Measurements from ENCODE around the gene SEC31A.
A peak's percentile ranks its signal among the peaks of the same experiment; 100 is the strongest.

SEC31A gene

DNA sequence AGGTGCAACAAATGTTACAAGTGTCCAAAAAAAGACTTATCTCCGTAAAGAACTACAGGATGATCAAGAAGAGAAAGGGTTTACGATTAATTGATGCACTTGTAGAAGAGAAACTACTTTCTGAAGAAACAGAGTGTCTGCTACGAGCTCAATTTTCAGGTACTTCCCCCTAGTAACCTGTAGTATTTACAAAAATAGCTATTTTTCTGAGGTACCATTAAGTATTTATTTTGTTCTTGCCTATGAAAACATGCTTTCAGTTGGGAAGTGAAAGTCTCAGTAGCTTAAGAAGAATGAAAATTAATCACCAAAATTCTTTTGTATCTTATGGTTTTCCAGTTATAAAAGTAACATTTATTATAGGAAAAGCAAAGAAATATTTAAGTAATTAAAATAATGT lies 15.5 kb upstream of the SEC31A start:
- no peaks in the 10 kb centered on the region for H3K4me1 ChIP-seq (ENCODE audit: control insufficient read depth, insufficient read depth, low read length)
- no peaks in the 10 kb centered on the region for H3K36me3 ChIP-seq (ENCODE audit: control insufficient read depth, insufficient read depth, low read length)

DNA sequence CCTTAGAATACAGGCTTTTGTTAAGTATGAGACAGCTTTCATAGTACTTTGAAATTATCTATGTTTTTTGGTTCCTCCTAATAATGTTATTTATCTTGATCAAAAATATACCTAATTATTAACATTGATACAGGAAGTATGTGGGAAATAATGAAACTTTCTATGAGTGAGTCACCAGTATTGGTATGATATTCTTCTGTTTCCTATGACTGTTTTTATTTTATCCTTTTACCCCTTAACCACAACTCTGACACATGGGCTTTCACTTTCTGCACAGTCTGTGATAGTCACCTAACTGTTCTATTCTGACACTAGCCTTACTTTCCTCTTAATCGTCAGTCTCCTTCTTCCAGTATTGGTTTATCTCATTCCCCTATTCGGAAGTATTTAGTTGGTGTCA lies 14.3 kb upstream of the SEC31A start:
- no peak overlapping the region for H3K9ac ChIP-seq (ENCODE audit: low read length)
- no peak overlapping the region for H3K4me3 ChIP-seq (ENCODE audit: low read length)
- no peaks in the 10 kb centered on the region for H3K4me1 ChIP-seq (ENCODE audit: control insufficient read depth, insufficient read depth, low read length)
- no peaks in the 10 kb centered on the region for H3K27me3 ChIP-seq (ENCODE audit: control insufficient read depth, insufficient read depth, low read length)
- no peaks in the 10 kb centered on the region for H3K36me3 ChIP-seq (ENCODE audit: control insufficient read depth, insufficient read depth, low read length)
- no peaks in the 10 kb centered on the region for H3K9me3 ChIP-seq (ENCODE audit: control insufficient read depth, low read length)

More for the DNA sequence above, 15.5 kb upstream of the SEC31A start:
- Histone ChIP-seq H3K9ac (ENCODE audit: low read length) (no peak overlapping the region), H3K4me3 (ENCODE audit: low read length) (no peak overlapping the region), H3K27me3 (ENCODE audit: control insufficient read depth, insufficient read depth, low read length) (no peaks in the 10 kb centered on the region), H3K9me3 (ENCODE audit: control insufficient read depth, low read length) (no peaks in the 10 kb centered on the region)

DNA sequence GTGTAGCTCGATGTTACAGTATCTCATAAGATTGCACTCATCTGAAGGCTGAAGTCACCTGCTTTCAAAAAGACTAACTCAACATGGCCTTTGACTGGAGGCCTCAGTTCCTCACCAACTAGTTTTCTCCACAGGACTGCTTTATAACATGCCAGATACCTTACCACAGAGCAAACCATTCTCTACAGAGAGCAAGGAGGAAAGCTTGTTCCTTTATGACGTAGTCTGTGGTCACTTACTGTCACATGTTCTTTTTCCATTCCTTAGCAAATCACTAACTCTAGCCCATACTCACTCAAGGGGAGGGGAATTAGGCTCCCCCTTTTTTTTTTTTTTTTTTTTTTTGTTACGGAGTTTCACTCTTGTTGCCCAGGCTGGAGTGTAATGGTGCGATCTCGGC lies 12.8 kb upstream of the SEC31A start:
- no peak overlapping the region for H3K9ac ChIP-seq (ENCODE audit: low read length)
- no peaks in the 10 kb centered on the region for H3K36me3 ChIP-seq (ENCODE audit: control insufficient read depth, insufficient read depth, low read length)
- H3K4me1 ChIP-seq (ENCODE audit: control insufficient read depth, insufficient read depth, low read length): no peaks in the 10 kb centered on the region

DNA sequence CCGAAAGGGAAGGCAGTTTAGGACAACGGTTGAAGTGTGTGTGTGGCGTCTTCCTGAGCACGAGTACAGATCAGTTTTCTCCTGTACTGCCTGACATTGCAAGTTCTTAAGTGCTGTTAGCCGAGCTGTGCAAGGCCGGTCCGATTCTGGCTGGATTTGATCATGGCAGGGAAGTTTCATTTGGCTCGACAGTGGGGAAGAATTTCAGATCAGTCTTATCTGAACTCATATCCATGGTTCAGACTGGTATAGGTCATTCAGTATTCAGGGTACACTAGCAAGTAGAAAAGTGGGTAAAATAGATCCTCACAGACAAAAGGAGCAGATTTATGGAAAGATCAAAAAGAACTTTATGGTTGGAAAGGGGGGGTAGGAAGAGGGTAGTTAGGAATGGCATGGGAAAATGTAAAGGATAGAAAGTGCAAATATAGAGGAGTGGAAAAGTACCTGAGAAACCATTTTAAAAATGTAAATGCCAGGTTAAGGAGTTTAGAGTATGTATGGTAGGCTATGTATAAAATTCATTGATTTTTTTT lies 10.3 kb upstream of the SEC31A start:
- no peaks in the 10 kb centered on the region for H3K27me3 ChIP-seq (ENCODE audit: control insufficient read depth, insufficient read depth, low read length)
- peak overlapping the region; percentile 99 for H3K4me3 ChIP-seq (ENCODE audit: low read length)
- H3K9me3 ChIP-seq (ENCODE audit: control insufficient read depth, low read length): no peaks in the 10 kb centered on the region
- H3K9ac ChIP-seq (ENCODE audit: low read length): peak overlapping the region; percentile 96
- no peaks in the 10 kb centered on the region for H3K4me1 ChIP-seq (ENCODE audit: control insufficient read depth, insufficient read depth, low read length)
- no peaks in the 10 kb centered on the region for H3K36me3 ChIP-seq (ENCODE audit: control insufficient read depth, insufficient read depth, low read length)

More for the DNA sequence above, 12.8 kb upstream of the SEC31A start:
- H3K4me3 ChIP-seq (ENCODE audit: low read length): no peak overlapping the region
- no peaks in the 10 kb centered on the region for H3K27me3 ChIP-seq (ENCODE audit: control insufficient read depth, insufficient read depth, low read length)
- no peaks in the 10 kb centered on the region for H3K9me3 ChIP-seq (ENCODE audit: control insufficient read depth, low read length)

DNA sequence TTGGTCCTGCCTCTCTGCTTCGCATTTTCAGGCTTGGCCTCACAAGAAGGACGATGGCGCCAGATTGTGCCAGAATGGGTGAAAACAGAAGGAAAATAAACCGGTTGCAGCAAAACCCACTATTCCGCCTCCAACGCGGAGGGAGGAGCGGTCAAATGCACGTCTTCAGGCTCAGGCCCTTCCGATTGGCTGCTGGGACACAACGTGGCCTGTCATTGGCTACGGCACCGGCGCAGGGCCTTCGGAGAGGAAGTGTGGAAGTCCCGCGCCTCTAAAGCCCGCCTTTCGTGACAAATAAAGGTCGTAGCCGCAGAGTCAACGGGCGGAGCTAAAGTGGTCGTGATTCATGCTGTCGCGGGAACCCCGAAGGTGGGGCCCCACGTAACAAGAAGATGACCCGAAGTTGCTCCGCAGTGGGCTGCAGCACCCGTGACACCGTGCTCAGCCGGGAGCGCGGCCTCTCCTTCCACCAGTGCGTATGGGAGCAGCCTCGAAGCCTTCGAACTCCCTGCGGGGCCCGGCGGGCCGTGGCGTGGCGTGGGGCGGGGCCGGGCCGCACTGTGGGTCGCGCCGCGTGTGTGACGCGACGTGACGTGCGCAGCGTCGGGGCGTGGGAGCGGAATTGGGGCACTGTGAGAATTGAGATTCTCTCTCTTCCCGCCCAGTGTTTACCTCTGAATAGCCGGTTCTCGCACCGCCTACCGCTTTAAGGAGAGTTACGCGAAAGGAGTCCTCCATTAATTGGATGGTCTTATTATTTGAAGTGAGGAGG lies 9.6 kb upstream of the SEC31A start, which contains the start of gene THAP9:
Gene THAP9 (plus strand): TSS at position 325 of the 772 bp plus-strand sequence. CDS start 68 bp downstream, at position 393.
- Histone ChIP-seq H3K27me3 (ENCODE audit: control insufficient read depth, insufficient read depth, low read length) (no peaks in the 10 kb centered on the region), H3K4me3 (ENCODE audit: low read length) (peak within 1 kb of the TSS; percentile 99), H3K4me1 (ENCODE audit: control insufficient read depth, insufficient read depth, low read length) (no peaks in the 10 kb centered on the region), H3K36me3 (ENCODE audit: control insufficient read depth, insufficient read depth, low read length) (no peaks in the 10 kb centered on the region), H3K9ac (ENCODE audit: low read length) (peak within 1 kb of the TSS; percentile 96), H3K9me3 (ENCODE audit: control insufficient read depth, low read length) (no peaks in the 10 kb centered on the region)

DNA sequence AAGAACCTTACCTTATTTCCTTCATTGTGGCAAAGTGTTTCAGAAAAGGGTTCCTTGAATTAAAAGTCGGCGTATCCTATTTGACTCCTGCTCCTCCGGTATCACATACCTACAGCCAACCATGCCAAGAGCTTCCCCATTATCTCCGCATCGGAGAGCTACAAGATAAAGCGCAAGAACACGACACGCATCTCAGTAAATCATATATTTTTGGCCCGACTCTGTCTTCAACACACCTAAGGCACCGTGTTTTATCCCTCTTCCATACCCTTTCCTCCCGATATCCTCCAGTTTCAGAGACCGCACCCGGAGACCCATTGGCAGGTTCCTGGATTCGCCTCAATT lies 9.1 kb upstream of the SEC31A start:
- H3K9me3 ChIP-seq (ENCODE audit: control insufficient read depth, low read length): no peaks in the 10 kb centered on the region
- H3K36me3 ChIP-seq (ENCODE audit: control insufficient read depth, insufficient read depth, low read length): no peaks in the 10 kb centered on the region
- peak overlapping the region; percentile 99 for H3K4me3 ChIP-seq (ENCODE audit: low read length)
- no peaks in the 10 kb centered on the region for H3K4me1 ChIP-seq (ENCODE audit: control insufficient read depth, insufficient read depth, low read length)
- H3K27me3 ChIP-seq (ENCODE audit: control insufficient read depth, insufficient read depth, low read length): no peaks in the 10 kb centered on the region
- peak overlapping the region; percentile 96 for H3K9ac ChIP-seq (ENCODE audit: low read length)

DNA sequence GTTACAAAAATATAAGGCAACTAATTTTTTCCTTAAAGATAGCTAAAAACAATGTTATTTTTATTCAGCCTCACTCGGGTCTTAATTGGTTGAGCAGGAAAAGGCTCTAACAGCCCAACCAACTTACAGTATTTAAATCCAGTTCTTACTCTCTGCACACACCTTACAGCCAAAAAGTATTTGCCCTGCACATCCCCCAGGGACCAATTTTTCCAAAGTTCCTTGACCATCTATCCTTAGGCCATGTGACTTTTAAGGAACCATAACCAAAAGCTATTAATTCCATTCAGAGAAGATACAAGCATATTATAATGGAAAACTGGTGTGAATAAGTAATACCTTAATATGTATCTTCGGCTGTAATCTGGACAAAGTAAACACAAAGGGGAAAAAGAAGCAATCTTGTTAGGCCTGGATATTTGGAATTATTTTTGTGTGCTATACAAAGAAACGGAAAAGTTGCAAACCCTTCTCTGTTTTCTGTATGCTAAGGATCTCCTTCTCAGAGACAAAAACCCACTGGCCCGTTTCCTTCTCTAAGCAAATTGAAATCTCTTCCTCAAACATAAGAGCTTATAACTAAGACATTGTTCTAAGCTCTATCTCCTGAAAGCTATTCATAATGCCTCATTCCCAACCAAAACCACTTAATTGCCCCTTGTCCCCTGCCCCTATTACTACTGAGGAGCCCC lies 8.6 kb upstream of the SEC31A start:
- Histone ChIP-seq H3K4me1 (ENCODE audit: control insufficient read depth, insufficient read depth, low read length) (no peaks in the 10 kb centered on the region), H3K27me3 (ENCODE audit: control insufficient read depth, insufficient read depth, low read length) (no peaks in the 10 kb centered on the region), H3K4me3 (ENCODE audit: low read length) (peak overlapping the region; percentile 99), H3K9ac (ENCODE audit: low read length) (peak overlapping the region; percentile 96), H3K36me3 (ENCODE audit: control insufficient read depth, insufficient read depth, low read length) (no peaks in the 10 kb centered on the region), H3K9me3 (ENCODE audit: control insufficient read depth, low read length) (no peaks in the 10 kb centered on the region)

DNA sequence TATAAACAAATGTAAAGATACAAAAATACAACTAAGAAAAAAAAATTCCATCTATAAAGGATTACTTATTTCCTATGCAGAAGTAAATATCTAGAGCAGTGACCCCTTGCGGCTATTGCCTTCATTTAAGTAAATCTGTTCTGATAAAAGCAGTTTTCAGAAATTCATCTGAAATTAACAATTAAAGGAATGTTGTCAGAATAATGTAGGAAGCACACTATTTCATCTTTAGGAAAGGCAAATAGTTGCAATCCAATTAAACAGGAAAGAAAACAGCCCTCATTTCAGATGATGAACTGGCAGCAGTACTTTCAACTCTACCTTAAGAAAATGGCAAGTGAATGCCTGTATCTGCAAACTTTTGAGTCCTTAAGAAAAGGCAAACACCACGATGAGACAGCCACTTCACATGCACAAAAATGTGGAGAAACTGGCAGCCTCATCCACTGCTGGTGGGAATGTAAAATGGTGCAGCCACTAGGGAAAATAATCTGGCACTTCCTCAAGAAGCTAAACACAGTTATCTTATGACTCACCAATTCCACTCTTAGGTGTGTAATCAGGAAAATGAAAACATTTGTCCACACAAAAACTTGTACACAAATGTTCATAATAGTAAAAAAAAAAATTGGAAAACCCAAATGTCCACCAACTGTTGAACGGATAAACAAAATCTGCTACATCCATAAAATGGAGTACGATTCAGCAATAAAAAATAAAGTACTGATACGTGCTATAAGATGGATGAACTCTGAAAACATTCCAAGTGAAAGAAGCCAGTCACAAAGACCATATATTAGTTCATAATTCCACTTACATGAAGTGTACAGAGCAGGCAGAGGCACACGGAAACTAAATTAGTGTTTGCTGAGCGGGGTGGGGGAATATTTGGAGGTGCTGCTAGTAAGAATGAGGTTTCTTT lies 7.6 kb upstream of the SEC31A start:
- Histone ChIP-seq H3K27me3 (ENCODE audit: control insufficient read depth, insufficient read depth, low read length) (no peaks in the 10 kb centered on the region), H3K9ac (ENCODE audit: low read length) (peak overlapping the region; percentile 96), H3K36me3 (ENCODE audit: control insufficient read depth, insufficient read depth, low read length) (no peaks in the 10 kb centered on the region), H3K4me3 (ENCODE audit: low read length) (peak overlapping the region; percentile 99), H3K9me3 (ENCODE audit: control insufficient read depth, low read length) (no peaks in the 10 kb centered on the region), H3K4me1 (ENCODE audit: control insufficient read depth, insufficient read depth, low read length) (peaks cover 5% of the 10 kb centered on the region)

DNA sequence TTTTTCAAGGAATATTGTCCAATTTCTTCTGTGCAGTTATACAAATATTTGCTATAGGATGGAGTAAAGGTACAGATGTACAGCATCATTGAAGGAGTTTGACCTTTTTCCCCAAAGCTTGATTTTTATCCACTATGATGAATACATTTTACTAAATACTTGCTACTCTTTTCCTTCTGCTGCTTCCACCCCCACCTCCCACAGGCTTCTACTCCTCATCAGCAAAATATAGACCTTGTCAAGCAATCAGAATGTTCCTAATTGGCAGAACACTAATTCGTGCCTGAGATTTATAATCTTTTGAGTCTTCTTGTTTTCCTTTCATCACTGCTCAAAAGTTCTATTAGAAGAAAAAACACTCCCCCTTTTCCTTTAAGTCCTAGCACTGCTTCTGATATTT lies 5.8 kb upstream of the SEC31A start:
- H3K4me1 ChIP-seq (ENCODE audit: control insufficient read depth, insufficient read depth, low read length): peaks cover 10% of the 10 kb centered on the region
- H3K9me3 ChIP-seq (ENCODE audit: control insufficient read depth, low read length): no peaks in the 10 kb centered on the region
- no peak overlapping the region for H3K4me3 ChIP-seq (ENCODE audit: low read length)
- no peaks in the 10 kb centered on the region for H3K36me3 ChIP-seq (ENCODE audit: control insufficient read depth, insufficient read depth, low read length)
- H3K27me3 ChIP-seq (ENCODE audit: control insufficient read depth, insufficient read depth, low read length): no peaks in the 10 kb centered on the region
- no peak overlapping the region for H3K9ac ChIP-seq (ENCODE audit: low read length)

DNA sequence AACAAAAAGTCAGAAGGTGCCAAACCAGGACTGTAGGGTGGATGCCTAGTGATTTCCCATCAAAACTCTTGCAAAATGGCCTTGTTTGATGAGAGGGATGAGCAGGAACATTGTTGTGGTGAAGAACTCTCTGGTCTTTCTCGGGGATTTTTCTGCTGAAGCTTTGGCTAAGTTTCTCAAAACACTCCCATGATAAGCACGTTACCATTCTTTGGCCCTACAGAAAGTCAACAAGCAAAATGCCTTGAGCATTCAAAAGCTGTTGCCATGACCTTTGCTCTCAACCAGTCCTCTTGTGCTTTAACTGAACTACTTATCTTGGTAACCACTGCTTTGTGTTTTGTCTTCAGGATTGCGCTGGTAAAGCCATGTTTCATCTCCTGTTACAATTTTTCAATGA lies 3.0 kb upstream of the SEC31A start:
- Histone ChIP-seq H3K36me3 (ENCODE audit: control insufficient read depth, insufficient read depth, low read length) (no peaks in the 10 kb centered on the region), H3K4me3 (ENCODE audit: low read length) (no peak overlapping the region), H3K4me1 (ENCODE audit: control insufficient read depth, insufficient read depth, low read length) (peaks cover 13% of the 10 kb centered on the region), H3K9ac (ENCODE audit: low read length) (no peak overlapping the region), H3K9me3 (ENCODE audit: control insufficient read depth, low read length) (no peaks in the 10 kb centered on the region), H3K27me3 (ENCODE audit: control insufficient read depth, insufficient read depth, low read length) (no peaks in the 10 kb centered on the region)

DNA sequence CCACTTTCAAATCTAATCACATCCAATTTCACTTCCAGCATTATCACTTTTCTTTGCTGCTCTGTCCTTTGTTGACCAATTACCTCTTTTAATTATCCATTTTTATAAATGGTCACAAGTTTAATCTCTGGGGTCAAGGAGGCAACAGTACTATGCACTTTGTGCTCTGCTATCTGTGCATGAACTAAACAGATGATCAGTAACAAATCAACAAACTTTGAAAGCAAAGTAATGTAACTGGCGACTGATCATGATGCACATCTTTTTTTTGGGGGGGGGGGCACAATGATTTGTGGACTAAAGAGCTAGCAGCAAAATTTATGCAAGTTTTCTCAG lies 1.5 kb upstream of the SEC31A start:
- peaks cover 16% of the 10 kb centered on the region for H3K4me1 ChIP-seq (ENCODE audit: control insufficient read depth, insufficient read depth, low read length)
- H3K36me3 ChIP-seq (ENCODE audit: control insufficient read depth, insufficient read depth, low read length): no peaks in the 10 kb centered on the region
- H3K27me3 ChIP-seq (ENCODE audit: control insufficient read depth, insufficient read depth, low read length): no peaks in the 10 kb centered on the region
- H3K9me3 ChIP-seq (ENCODE audit: control insufficient read depth, low read length): no peaks in the 10 kb centered on the region
- H3K4me3 ChIP-seq (ENCODE audit: low read length): no peak overlapping the region
- no peak overlapping the region for H3K9ac ChIP-seq (ENCODE audit: low read length)

Measured in mucosa of stomach (tissue), 1 donor.